Endothelial cell (in vitro differentiated cells): ENCODE data around the gene NELFA. TPM values are rescaled to one million over a fixed set of nuclear protein-coding genes. Genes with fewer than 3 reads are reported as not detected.

Experiments used
- DNase-seq: peaks from one replicate; pipeline ENCODE4 v3.0.0; 2021; ENCODE audit warnings: low spot score
- H3K27ac Mint-ChIP-seq: one replicate; pipeline ENCODE4 v1.8.0; 2021; ENCODE audit warnings: mixed read lengths, inconsistent platforms; ENCODE audit not compliant: unreplicated experiment
- H3K27me3 Mint-ChIP-seq: one replicate; pipeline ENCODE4 v1.8.0; 2021; ENCODE audit warnings: mild to moderate bottlenecking, moderate library complexity, mixed read lengths, inconsistent platforms; ENCODE audit not compliant: unreplicated experiment
- H3K36me3 Mint-ChIP-seq: one replicate; pipeline ENCODE4 v1.8.0; 2021; ENCODE audit warnings: mild to moderate bottlenecking, low read depth, mixed read lengths, inconsistent platforms; ENCODE audit not compliant: unreplicated experiment
- H3K4me1 Mint-ChIP-seq: one replicate; pipeline ENCODE4 v1.8.0; 2021; ENCODE audit warnings: mild to moderate bottlenecking, mixed read lengths, inconsistent platforms; ENCODE audit not compliant: unreplicated experiment
- H3K4me3 Mint-ChIP-seq: one replicate; pipeline ENCODE4 v1.8.0; 2021; ENCODE audit warnings: mild to moderate bottlenecking, mixed read lengths, inconsistent platforms; ENCODE audit not compliant: unreplicated experiment
- H3K9me3 Mint-ChIP-seq: one replicate; pipeline ENCODE4 v1.8.0; 2021; ENCODE audit warnings: mixed read lengths, inconsistent platforms; ENCODE audit not compliant: unreplicated experiment
- total RNA-seq: library from RNA; stranded (reverse); fragmentation: NEBNext Ultra II Directional; extraction: Animal tissue kit (Norgen Biotek cat#: 25700); gene quantifications from one replicate; pipeline ENCODE4 v1.2.1, GENCODE V29; 2021; ENCODE audit not compliant: unreplicated experiment
- TF ChIP-seq, protein P1 (sequence below): fragments of 200-600 bp; sonication (generic); IDR thresholded peaks from one replicate; pipeline ENCODE4 v1.5.0; 2021; ENCODE audit warnings: antibody characterized with exemption; ENCODE audit not compliant: unreplicated experiment

The NELFA gene
- total RNA-seq, 1 donor from 2014 or later: 30.2 TPM

DNA sequence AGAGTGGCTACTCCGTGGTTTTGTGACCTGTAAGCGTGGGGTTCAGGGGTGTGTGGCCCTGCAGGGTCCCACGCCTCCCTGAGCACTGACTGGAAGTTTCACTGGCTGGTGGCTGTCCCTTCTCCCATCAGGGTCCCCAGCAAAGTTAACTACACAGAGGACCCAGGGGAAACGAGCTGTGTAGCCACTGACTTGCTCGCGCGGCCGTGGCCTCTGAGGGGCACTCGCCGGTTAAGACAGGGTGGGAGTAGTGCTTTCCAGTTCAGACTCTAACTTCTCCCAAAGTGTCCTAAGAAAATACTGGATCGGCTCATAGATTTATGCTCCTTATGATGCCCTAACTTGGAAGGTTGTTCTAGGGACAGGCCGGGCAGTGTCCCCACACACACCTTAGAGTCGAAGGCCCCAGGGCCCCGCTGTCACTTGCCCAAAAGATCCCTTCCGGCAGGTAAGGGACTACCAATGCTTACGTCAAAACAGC lies 28.2 kb downstream of the NELFA start:
- no peak for DNase-seq
- H3K36me3 Mint-ChIP-seq: peaks cover 14% of the 10 kb centered on the region
- no peak overlapping the region for H3K27ac Mint-ChIP-seq
- H3K4me3 Mint-ChIP-seq: no peak overlapping the region
- H3K27me3 Mint-ChIP-seq: peaks cover 4% of the 10 kb centered on the region
- H3K4me1 Mint-ChIP-seq: no peaks in the 10 kb centered on the region
- TF ChIP-seq, protein P1, sequence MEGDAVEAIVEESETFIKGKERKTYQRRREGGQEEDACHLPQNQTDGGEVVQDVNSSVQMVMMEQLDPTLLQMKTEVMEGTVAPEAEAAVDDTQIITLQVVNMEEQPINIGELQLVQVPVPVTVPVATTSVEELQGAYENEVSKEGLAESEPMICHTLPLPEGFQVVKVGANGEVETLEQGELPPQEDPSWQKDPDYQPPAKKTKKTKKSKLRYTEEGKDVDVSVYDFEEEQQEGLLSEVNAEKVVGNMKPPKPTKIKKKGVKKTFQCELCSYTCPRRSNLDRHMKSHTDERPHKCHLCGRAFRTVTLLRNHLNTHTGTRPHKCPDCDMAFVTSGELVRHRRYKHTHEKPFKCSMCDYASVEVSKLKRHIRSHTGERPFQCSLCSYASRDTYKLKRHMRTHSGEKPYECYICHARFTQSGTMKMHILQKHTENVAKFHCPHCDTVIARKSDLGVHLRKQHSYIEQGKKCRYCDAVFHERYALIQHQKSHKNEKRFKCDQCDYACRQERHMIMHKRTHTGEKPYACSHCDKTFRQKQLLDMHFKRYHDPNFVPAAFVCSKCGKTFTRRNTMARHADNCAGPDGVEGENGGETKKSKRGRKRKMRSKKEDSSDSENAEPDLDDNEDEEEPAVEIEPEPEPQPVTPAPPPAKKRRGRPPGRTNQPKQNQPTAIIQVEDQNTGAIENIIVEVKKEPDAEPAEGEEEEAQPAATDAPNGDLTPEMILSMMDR: no peak
- H3K9me3 Mint-ChIP-seq: no peaks in the 10 kb centered on the region

DNA sequence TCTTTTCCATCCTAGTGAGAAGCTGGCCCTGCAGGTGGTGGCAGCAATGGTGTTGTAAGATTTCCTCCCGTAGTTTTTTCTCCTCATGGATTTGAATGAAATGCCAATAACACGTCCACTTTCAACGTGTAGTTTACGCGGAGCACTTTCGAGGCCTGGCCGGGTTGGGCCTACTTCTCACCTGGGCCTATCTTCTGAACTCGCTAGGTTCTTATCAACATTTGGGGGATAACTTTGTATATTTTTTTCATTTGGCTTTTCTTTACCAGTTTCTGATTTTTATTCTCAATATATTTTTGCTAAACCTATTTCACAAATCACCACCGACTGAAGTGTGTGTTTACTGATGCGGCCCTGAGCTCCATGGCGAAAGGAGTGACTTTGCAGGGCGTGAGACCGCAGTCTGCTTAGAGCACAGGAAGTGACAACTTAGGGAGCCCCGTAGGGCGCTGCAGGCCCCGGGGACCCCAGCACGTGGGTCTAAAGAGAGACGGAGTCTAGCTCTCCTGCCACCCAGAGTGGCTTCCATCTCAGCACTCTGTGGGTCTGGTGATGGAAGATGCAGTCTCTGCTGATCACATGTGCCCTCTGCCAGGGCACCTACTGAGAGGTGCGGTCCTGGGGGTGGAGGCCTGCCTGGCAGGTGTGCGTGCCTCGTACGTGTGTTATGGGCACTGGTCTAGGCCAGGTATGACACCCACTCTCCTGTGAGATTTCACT lies 29.1 kb downstream of the NELFA start:
- TF ChIP-seq, protein P1: no peak
- Mint-ChIP-seq H3K36me3 (peaks cover 22% of the 10 kb centered on the region), H3K9me3 (no peaks in the 10 kb centered on the region), H3K4me1 (no peaks in the 10 kb centered on the region), H3K4me3 (no peak overlapping the region), H3K27me3 (peaks cover 5% of the 10 kb centered on the region), H3K27ac (no peak overlapping the region)
- no peak for DNase-seq

DNA sequence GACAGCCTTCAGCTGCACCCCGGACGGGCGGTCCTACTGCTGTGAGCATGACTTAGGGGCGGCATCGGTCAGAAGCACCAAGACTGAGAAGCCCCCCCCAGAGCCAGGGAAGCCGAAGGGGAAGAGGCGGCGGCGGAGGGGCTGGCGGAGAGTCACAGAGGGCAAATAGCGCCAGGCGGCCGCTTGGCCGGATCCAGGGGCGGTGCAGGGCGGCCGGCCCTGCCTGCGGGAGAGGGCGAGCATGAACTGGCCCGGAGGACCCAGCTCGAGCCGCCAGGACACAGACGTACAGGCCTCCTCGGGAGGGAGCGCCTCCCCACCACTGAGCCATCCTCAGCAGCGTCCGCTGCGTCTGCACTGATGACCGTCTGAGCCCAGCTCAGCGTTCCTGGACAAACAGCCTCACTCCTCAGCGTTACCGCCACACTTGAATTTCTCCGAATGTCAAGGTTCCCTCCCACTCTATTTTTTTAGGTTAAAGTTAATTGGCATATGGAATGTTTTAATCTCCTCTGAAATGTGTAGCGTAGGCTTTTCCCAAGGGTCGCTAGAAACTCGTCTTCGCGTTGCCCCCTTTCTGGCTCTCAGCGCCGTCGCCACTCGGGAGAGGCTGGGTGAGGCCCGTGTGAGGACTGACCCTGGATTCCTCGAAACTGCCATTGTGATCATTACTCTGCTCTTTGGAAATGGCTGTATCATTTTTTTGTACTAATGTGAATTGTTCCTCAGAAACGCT lies 29.9 kb downstream of the NELFA start:
- TF ChIP-seq, protein P1: no peak
- Mint-ChIP-seq H3K36me3 (peaks cover 29% of the 10 kb centered on the region), H3K27me3 (peaks cover 5% of the 10 kb centered on the region), H3K4me1 (no peaks in the 10 kb centered on the region), H3K27ac (peak overlapping the region; percentile 27), H3K9me3 (no peaks in the 10 kb centered on the region), H3K4me3 (no peak overlapping the region)
- DNase-seq: no peak

DNA sequence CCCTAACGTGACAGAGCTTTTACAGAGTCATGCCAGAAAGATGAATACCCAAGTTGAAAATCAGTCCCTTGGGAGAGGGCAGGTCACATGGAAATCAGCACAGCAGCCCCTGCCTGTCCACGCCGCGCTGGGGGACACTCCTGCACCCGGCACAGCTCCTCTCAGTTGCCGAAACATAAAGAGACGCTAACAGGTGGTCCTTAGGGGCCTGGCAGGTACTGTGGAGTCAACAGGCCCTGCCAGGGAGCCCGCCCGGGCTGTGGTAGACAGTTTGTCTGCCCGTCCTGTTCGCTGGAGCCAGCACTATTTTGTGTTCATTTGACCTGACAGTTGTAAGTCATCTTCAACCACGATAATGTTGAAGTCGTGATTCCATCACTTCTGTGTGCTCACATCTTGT lies 30.5 kb downstream of the NELFA start:
- no peak overlapping the region for H3K4me3 Mint-ChIP-seq
- no peaks in the 10 kb centered on the region for H3K4me1 Mint-ChIP-seq
- TF ChIP-seq, protein P1: no peak
- peaks cover 5% of the 10 kb centered on the region for H3K27me3 Mint-ChIP-seq
- H3K9me3 Mint-ChIP-seq: no peaks in the 10 kb centered on the region
- H3K27ac Mint-ChIP-seq: no peak overlapping the region
- DNase-seq: no peak
- peaks cover 29% of the 10 kb centered on the region for H3K36me3 Mint-ChIP-seq
